NCI-H1417 treated with DMSO at 0.1 percent for 48 hours (cell line): ENCODE measurements around the gene ITK.

Experiments used
- DNase-seq: peaks from one replicate; lab custom pipeline; 2025; lab: John Stamatoyannopoulos, UW

The ITK gene

GRCh38 chr5:157248821-157249470 is 68.3 kb downstream of the ITK start:
- no peak for DNase-seq

GRCh38 chr5:157252711-157253465 is 72.2 kb downstream of the ITK start:
- DNase-seq = no peak

- no peak for DNase-seq
These were observed 72.9 kb downstream of the ITK start for GRCh38 chr5:157253547-157253946.

GRCh38 chr5:157258450-157258849 is 77.8 kb downstream of the ITK start:
- DNase-seq = no peak

- no peak for DNase-seq
These were observed 79.1 kb downstream of the ITK start for GRCh38 chr5:157259699-157260098.

GRCh38 chr5:157263496-157264090 is 83.0 kb downstream of the ITK start:
- DNase-seq = no peak

- no peak for DNase-seq
These were observed 85.2 kb downstream of the ITK start, which contains the start of gene CYFIP2 for GRCh38 chr5:157265714-157266285. TSS of gene CYFIP2 (plus strand) at chr5:157266123. CDS start at chr5:157285362, 19,239 bp downstream.

GRCh38 chr5:157266286-157267007 is 85.8 kb downstream of the ITK start:
- no peak for DNase-seq

GRCh38 chr5:157267025-157267424 is 86.4 kb downstream of the ITK start:
- no peak for DNase-seq

GRCh38 chr5:157267761-157268480 is 87.3 kb downstream of the ITK start:
- DNase-seq = no peak

GRCh38 chr5:157269165-157269671 is 88.6 kb downstream of the ITK start:
- DNase-seq = no peak

GRCh38 chr5:157269761-157270272 is 89.2 kb downstream of the ITK start:
- DNase-seq = no peak

GRCh38 chr5:157270771-157271170 is 90.1 kb downstream of the ITK start:
- DNase-seq = no peak

- no peak for DNase-seq
These were observed 91.2 kb downstream of the ITK start for GRCh38 chr5:157271740-157272271.

GRCh38 chr5:157273131-157273556 is 92.5 kb downstream of the ITK start:
- DNase-seq = no peak

- no peak for DNase-seq
These were observed 94.8 kb downstream of the ITK start for GRCh38 chr5:157275403-157275802.

- DNase-seq = no peak
These were observed 97.8 kb downstream of the ITK start for GRCh38 chr5:157278319-157279037.

- no peak for DNase-seq
These were observed 99.1 kb downstream of the ITK start for GRCh38 chr5:157279605-157280239.

GRCh38 chr5:157280927-157281326 is 100.3 kb downstream of the ITK start:
- no peak for DNase-seq

- no peak for DNase-seq
These were observed 101.5 kb downstream of the ITK start for GRCh38 chr5:157282150-157282549.
